ENCODE measurements around the gene LGI2.

Gene LGI2

DNA sequence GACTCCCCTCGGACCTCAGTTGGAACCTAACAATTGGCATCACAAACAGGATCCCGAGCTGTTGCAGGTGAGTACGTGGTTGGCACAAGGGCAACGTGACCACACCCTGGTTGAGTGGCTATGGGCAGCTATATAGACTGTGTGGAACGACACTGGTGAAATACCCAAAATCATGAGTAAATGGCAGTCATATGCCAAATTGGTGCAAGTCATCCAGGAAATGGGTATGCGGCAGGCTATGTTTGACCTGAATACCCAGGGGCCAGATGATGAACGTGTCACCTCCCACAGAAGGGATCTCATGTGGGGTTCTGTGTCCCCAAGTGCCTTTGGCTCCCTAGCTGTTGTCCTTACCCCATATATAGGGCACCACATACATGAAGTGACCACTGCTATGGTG is 64.7 kb downstream of the LGI2 start:
- no peak for DNase-seq (ENCODE audit: low spot score)

DNA sequence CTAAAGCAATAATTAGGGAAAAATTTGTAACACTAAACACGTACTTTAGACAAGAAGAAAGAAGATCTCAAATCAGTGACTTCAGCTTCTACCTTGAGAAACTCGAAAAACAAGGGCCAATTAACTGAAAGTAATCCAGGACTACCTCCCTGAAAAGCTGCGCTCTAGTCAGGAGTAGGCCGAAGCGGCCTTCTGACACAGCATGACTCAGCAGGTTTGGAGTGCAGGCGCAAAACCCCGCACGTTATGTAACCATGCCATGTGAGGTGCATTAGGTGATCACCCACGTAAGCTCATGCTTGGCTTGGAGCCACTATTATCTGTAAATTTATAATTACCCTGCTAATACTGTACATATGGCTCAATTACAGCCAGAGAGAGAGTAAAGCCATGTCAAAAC is 65.1 kb downstream of the LGI2 start:
- no peak for DNase-seq (ENCODE audit: low spot score)

DNA sequence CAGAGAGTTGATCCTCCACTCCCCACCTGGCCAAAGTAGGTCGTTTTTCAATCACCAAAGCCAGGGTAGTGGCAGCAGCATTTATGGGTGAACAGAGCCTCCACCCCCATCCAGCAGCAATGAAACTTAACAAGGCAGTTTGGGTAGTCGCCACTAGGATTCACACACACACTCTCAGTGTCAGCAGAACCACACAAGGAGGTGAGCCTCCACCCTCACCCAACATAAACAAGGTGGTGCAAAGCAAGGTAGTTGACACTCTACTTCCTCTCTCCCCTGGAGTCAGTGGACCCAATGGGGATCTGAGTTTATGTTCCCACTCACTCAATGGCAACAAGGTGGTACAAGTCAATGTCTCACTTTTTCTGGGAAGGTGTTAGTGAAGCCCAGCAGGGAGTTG is 67.5 kb downstream of the LGI2 start:
- DNase-seq (ENCODE audit: low spot score), result no peak

GRCh38 chr4:24957886-24958285 is 72.9 kb downstream of the LGI2 start:
- DNase-seq (ENCODE audit: low spot score), result no peak

GRCh38 chr4:24956763-24957162 is 74.0 kb downstream of the LGI2 start:
- DNase-seq (ENCODE audit: low spot score), result no peak

DNA sequence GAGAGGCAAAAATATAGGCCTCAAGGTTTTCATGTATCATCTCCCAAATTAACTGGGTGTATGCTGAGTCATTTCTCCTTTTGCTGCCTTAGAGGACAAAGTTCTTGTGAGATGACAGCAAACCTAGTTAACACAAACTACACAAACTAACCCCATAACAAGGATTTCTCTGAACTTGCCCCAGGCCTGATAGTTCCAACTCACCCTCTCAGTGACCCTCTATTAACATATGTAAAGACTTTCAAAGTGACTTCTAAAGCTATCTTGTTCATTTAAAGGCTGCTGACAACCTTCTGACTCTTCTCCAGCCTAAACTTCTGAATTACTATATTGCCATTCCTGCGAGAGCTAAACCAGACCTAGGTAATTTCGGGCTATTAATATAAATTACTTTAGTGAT is 74.7 kb downstream of the LGI2 start:
- no peak for DNase-seq (ENCODE audit: low spot score)

DNA sequence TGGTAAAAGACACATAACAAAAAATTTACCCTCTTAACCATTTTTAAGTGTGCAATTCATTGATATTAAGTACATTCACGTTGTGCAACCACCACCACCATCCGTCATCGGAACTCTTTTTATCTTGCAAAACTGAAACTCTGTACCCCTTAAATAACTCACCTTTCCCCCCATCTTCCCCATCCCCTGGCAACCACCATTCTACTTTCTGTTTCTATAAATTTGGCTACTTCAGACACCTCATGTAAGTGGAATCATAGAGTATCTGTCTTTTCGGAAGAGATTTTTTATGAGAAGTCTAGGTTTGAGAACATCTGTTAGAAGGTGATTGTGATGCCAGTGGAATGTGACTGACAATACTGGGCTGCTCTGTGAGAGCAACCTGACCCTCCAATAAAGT is 78.1 kb downstream of the LGI2 start:
- no peak for DNase-seq (ENCODE audit: low spot score)

DNA sequence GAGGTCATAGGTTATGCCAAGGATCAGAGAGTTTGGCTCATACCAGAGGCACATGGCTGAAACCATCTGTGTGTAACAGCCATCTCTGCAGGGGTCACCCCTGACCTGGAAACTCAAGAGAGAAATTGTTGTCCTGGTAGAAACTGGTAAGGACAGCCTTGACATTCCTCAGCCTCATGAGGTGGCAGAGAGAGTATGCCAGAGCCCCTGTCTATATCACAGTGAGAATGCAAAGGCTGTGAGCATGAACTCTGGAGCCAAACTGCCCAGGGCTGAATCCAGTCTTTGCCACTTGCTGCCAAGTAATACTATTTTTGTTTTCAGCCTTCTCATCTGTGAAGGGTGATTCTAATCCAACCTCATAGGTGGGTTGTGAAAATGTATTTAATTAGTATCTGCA is 80.8 kb downstream of the LGI2 start:
- DNase-seq (ENCODE audit: low spot score), result no peak

Data from AG08395 (cell line).